SU-DHL-6 (cell line): Measurements from ENCODE around the gene MORF4L2.

Experiments
- H2AFZ ChIP-seq: fragments of 200-600 bp; sonication (generic); 2 replicates; pipeline ENCODE4 v1.6.1; 2014; ENCODE audit warnings: low read depth, mild to moderate bottlenecking, moderate library complexity, mixed read lengths, antibody characterized with exemption, low read length; ENCODE audit not compliant: severe bottlenecking
- H3F3A ChIP-seq: fragments of 200-600 bp; shearing (Covaris generic); 2 replicates; pipeline ENCODE4 v1.6.0; 2016; ENCODE audit warnings: antibody characterized with exemption, mild to moderate bottlenecking; ENCODE audit not compliant: insufficient read depth
- H3K27ac ChIP-seq: fragments of 200-600 bp; sonication (generic); 2 replicates; pipeline ENCODE4 v1.5.1; 2016; ENCODE audit warnings: low read depth, mild to moderate bottlenecking, low read length, moderate library complexity, mixed read lengths
- H3K27me3 ChIP-seq: fragments of 200-600 bp; sonication (generic), shearing (Covaris generic); 2 replicates; pipeline ENCODE4 v1.6.0; 2014; ENCODE audit warnings: mild to moderate bottlenecking, low read length
- H3K36me3 ChIP-seq: fragments of 200-600 bp; sonication (generic); 2 replicates; pipeline ENCODE4 v1.6.1; 2014; ENCODE audit warnings: mild to moderate bottlenecking, low read length, mixed read lengths
- H3K4me2 ChIP-seq: fragments of 300-600, 200-600 bp; shearing (Covaris generic), sonication (generic); 2 replicates; pipeline ENCODE4 v1.6.0; 2014; ENCODE audit warnings: low read length, low read depth, mild to moderate bottlenecking; ENCODE audit not compliant: poor library complexity, severe bottlenecking
- H3K4me3 ChIP-seq: fragments of 200-600 bp; sonication (generic); 2 replicates; pipeline ENCODE4 v1.5.1; 2014; ENCODE audit warnings: antibody characterized with exemption, low read length, mild to moderate bottlenecking, mixed read lengths; ENCODE audit not compliant: insufficient read depth, poor library complexity, severe bottlenecking
- H3K79me2 ChIP-seq: fragments of 200-600 bp; sonication (generic); 2 replicates; pipeline ENCODE4 v1.6.1; 2014; ENCODE audit warnings: mild to moderate bottlenecking, low read length, moderate library complexity; ENCODE audit not compliant: insufficient read depth
- H3K9ac ChIP-seq: fragments of 200-600 bp; sonication (generic); 2 replicates; pipeline ENCODE4 v1.7.0; 2014; ENCODE audit warnings: mild to moderate bottlenecking, low read length
- H3K9me2 ChIP-seq: fragments of 200-600 bp; sonication (generic); replicated peaks from 2 replicates; pipeline ENCODE4 v1.6.1; 2014; ENCODE audit warnings: low read length; ENCODE audit not compliant: insufficient read depth
- H3K9me3 ChIP-seq: fragments of 200-600 bp; sonication (generic); 2 replicates; pipeline ENCODE4 v1.6.1; 2014; ENCODE audit warnings: low read length, mixed read lengths; ENCODE audit not compliant: insufficient read depth
- H4K20me1 ChIP-seq: fragments of 200-600 bp; sonication (generic); 2 replicates; pipeline ENCODE4 v1.6.1; 2014; ENCODE audit warnings: low read depth, mild to moderate bottlenecking, antibody characterized with exemption, low read length, moderate library complexity, mixed read lengths
- CTCF ChIP-seq: fragments of 200-600 bp; sonication (generic); IDR thresholded peaks from one replicate; pipeline ENCODE4 v1.5.1; 2017; ENCODE audit warnings: antibody characterized with exemption, mild to moderate bottlenecking, low read length, moderate library complexity; ENCODE audit not compliant: insufficient read depth, poor library complexity, severe bottlenecking
- EZH2phosphoT487 ChIP-seq: fragments of 200-600 bp; sonication (generic), shearing (Covaris generic); conservative IDR thresholded peaks from 2 replicates; pipeline ENCODE4 v1.6.1; 2018; ENCODE audit warnings: mild to moderate bottlenecking, antibody characterized with exemption, low read length, moderate library complexity, mixed read lengths

MORF4L2 gene

GRCh38 chrX:103697687-103698086 lies 11.2 kb upstream of the MORF4L2 start:
- H3K27ac ChIP-seq: no peak overlapping the region
- no peak overlapping the region for H3K4me2 ChIP-seq
- H3K27me3 ChIP-seq: no peaks in the 10 kb centered on the region
- H3K9me3 ChIP-seq: no peaks in the 10 kb centered on the region
- H3K36me3 ChIP-seq: no peaks in the 10 kb centered on the region
- H2AFZ ChIP-seq: no peak overlapping the region
- no peak overlapping the region for H3K9ac ChIP-seq
- no peak overlapping the region for H3K4me3 ChIP-seq
- no peaks in the 10 kb centered on the region for H3F3A ChIP-seq
- TF ChIP-seq CTCF (no peak), EZH2phosphoT487 (no peak)
- H3K79me2 ChIP-seq: no peaks in the 10 kb centered on the region
- H3K9me2 ChIP-seq: no peaks in the 10 kb centered on the region
- no peaks in the 10 kb centered on the region for H4K20me1 ChIP-seq

- H3F3A ChIP-seq: peaks cover 14% of the 10 kb centered on the region; the same call in 1 of the 2 replicates
- H3K9ac ChIP-seq: no peak overlapping the region
- H3K9me2 ChIP-seq: no peaks in the 10 kb centered on the region
- no peaks in the 10 kb centered on the region for H3K9me3 ChIP-seq
- H3K79me2 ChIP-seq: peaks cover 4% of the 10 kb centered on the region
- H3K27ac ChIP-seq: no peak overlapping the region
- no peaks in the 10 kb centered on the region for H4K20me1 ChIP-seq
- no peaks in the 10 kb centered on the region for H3K27me3 ChIP-seq
- no peak for TF ChIP-seq EZH2phosphoT487
- no peak for TF ChIP-seq CTCF
- no peak overlapping the region for H3K4me3 ChIP-seq
- H3K36me3 ChIP-seq: no peaks in the 10 kb centered on the region
- no peak overlapping the region for H3K4me2 ChIP-seq
- no peak overlapping the region for H2AFZ ChIP-seq
Measured at GRCh38 chrX:103691059-103691458, 4.6 kb upstream of the MORF4L2 start.

GRCh38 chrX:103688946-103689345 lies 2.4 kb upstream of the MORF4L2 start:
- Histone ChIP-seq H3K9me3 (no peaks in the 10 kb centered on the region), H3F3A (peaks cover 14% of the 10 kb centered on the region; the same call in 1 of the 2 replicates), H3K27me3 (no peaks in the 10 kb centered on the region), H2AFZ (no peak overlapping the region), H3K9me2 (no peaks in the 10 kb centered on the region), H3K79me2 (peaks cover 22% of the 10 kb centered on the region), H3K36me3 (peaks cover 9% of the 10 kb centered on the region; the same call in 1 of the 2 replicates), H3K27ac (no peak overlapping the region), H3K9ac (no peak overlapping the region), H4K20me1 (no peaks in the 10 kb centered on the region), H3K4me2 (no peak overlapping the region), H3K4me3 (no peak overlapping the region)
- TF ChIP-seq EZH2phosphoT487 (no peak), CTCF (peak; percentile 37)
